Activated naive CD4-positive, alpha-beta T cell treated with anti-CD3 and anti-CD28 coated beads for 36 hours (primary cell): ENCODE measurements around the gene FNIP1. TPM values are rescaled to one million over a fixed set of nuclear protein-coding genes. Genes with fewer than 3 reads are reported as not detected.

Source experiments
- CTCF ChIA-PET: fragments of 350-600 bp; sonication (Branson Sonifier 250); formaldehyde crosslinking; loops from one replicate; lab custom pipeline; 2021; ENCODE audit warnings: antibody characterized with exemption; lab: Charles Lee
- DNase-seq: peaks from one replicate; pipeline ENCODE4 v3.0.0-alpha.2; 2020
- H3K27ac Mint-ChIP-seq: one replicate; pipeline ENCODE4 v1.8.0; 2021; ENCODE audit warnings: mild to moderate bottlenecking, mixed read lengths
- H3K27me3 Mint-ChIP-seq: one replicate; pipeline ENCODE4 v1.8.0; 2021; ENCODE audit warnings: low read depth, mixed read lengths
- H3K36me3 Mint-ChIP-seq: one replicate; pipeline ENCODE4 v1.8.0; 2021; ENCODE audit warnings: low read depth, mixed read lengths
- H3K4me1 Mint-ChIP-seq: one replicate; pipeline ENCODE4 v1.8.0; 2021; ENCODE audit warnings: low read depth, mixed read lengths
- H3K4me3 Mint-ChIP-seq: one replicate; pipeline ENCODE4 v1.8.0; 2021; ENCODE audit warnings: mild to moderate bottlenecking, moderate library complexity, mixed read lengths
- H3K9me3 Mint-ChIP-seq: one replicate; pipeline ENCODE4 v1.8.0; 2021; ENCODE audit warnings: mixed read lengths
- intact Hi-C: fragments of 100-400 bp; cut with micrococcal nuclease; formaldehyde crosslinking; loops from one replicate; pipeline ENCODE4 v1.15.1; 2023
- total RNA-seq, 2 experiments: library from RNA; stranded (reverse); gene quantifications; one replicate each; pipeline ENCODE4 v1.2.3, GENCODE V29; 2021

The FNIP1 gene
- total RNA-seq, 2 experiments from 2014 or later, result 16.8 to 17.8 TPM

DNA sequence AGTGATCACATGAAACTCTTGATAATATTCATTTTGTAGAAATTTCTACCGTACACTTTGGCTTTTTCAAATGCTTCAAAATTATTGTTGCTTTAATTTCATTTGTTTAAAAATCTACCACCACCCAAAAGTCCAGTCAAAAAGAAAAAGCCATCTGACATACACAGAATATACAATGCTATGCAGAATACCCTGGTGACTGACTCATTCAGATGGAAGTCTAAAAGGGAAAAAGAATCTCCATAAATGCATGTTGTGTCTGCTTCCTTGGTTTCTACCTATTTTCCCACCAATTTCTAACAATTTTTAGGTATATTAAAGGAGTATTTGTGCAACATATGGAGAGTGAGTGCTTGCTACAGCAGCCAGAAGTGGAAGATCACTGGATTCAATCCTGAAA, 152.4 kb downstream of the FNIP1 start:
- H3K9me3 Mint-ChIP-seq, result no peaks in the 10 kb centered on the region
- H3K4me3 Mint-ChIP-seq, result no peak overlapping the region
- H3K4me1 Mint-ChIP-seq, result peaks cover 15% of the 10 kb centered on the region
- no peaks in the 10 kb centered on the region for H3K27me3 Mint-ChIP-seq
- CTCF ChIA-PET, result no interaction called here
- no peak for DNase-seq
- peaks cover 8% of the 10 kb centered on the region for H3K36me3 Mint-ChIP-seq
- H3K27ac Mint-ChIP-seq, result no peak overlapping the region
- intact Hi-C loops, result no loop called here

DNA sequence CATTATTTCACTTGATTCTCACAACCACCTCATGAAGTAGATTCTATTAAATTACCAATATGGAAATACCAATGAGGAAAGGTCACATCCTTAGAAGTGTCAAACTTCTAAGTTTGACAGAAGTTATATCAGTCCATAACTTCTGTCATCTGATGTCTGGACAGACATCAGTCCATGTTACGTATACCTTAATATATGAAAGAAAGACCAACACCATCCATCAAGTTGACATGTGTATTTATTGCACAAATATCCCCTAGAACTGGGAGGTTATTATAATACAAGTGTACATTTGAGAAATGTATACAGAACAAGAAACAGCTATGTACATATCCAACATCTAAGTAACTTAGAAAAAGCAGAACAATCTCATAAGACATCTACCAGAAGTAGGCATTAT, 155.3 kb downstream of the FNIP1 start:
- intact Hi-C loops, result no loop called here
- DNase-seq, result no peak
- CTCF ChIA-PET, result interaction anchor here (0.7 to 1.8 kb wide), 4 partner anchors 15 to 528 kb away, joined by 3 to 5 read pairs (median 3); no protein-coding TSS in a partner anchor
- Mint-ChIP-seq H3K27ac (peak overlapping the region; percentile 94), H3K4me3 (no peak overlapping the region), H3K9me3 (no peaks in the 10 kb centered on the region), H3K4me1 (peaks cover 25% of the 10 kb centered on the region), H3K36me3 (peaks cover 5% of the 10 kb centered on the region), H3K27me3 (no peaks in the 10 kb centered on the region)

DNA sequence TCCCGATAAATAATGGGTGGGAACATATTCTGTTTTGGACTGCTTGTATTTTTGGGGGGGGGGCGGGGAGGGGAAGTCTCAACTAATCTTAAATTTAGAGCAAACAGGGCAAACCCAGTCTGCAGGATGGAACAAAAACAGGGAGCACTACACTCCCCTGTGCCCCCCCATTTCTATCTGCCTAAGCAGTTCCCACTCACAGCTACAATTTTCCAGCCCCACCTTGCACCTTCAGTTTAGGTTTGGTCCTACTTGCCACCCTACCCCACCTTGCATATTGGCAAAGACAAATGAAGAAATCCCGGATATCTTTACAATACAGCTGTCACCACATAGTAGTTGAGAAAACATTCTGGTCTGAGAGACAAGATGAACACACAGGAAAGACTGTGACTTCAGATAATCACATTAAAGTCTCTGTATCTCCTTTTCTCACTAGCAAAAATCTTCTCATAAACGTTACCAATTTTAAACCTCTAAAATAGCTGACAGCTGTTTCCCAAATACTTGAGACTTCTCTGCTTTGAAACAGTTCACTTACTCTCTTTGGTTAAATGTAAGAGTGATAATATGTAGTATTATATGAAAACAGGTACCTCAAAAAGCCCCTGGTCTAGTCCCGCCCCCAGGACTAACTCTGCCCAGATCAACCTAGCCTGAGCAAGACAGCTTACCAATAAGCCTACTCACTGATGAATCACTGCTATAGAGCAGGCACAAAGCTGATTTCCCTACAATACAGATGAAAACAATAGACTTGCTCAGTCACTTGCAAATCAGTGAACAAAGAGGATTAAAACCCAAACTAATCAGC, 156.6 kb downstream of the FNIP1 start:
- DNase-seq, result peak; percentile 90
- H3K4me1 Mint-ChIP-seq, result peaks cover 29% of the 10 kb centered on the region
- intact Hi-C loops, result loop anchor here (1.0 kb wide), 4 partner anchors 104 to 380 kb away; partner anchors contain the start of gene FNIP1

DNA sequence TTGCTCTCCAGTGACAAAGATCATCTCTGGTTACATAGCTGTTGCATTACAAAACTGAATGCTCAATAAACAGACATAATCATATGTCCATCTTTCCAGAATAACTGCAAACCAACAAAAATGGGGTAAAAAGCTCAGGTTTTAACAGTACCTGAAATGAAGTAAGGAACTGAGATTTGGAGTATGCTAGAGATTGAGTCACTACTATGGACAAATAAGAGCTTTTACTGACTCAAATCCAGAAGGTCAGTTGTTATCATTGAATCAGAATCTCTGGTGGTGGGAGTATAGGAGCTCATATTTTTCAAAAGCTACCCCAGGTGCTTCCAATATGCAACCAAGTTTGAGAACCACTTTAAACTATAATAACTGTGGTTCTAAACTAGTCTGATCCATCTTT, 157.7 kb downstream of the FNIP1 start:
- Mint-ChIP-seq H3K4me3 (no peak overlapping the region), H3K27me3 (no peaks in the 10 kb centered on the region), H3K4me1 (peaks cover 30% of the 10 kb centered on the region), H3K27ac (peak overlapping the region; percentile 94), H3K9me3 (no peaks in the 10 kb centered on the region), H3K36me3 (peaks cover 2% of the 10 kb centered on the region)
- intact Hi-C loops, result loop anchor here (5.0 kb wide), 2 partner anchors 262 to 788 kb away; no protein-coding TSS in a partner anchor
- CTCF ChIA-PET, result interaction anchor here (0.5 to 0.6 kb wide), 2 partner anchors 36 to 634 kb away, joined by 4 read pairs; no protein-coding TSS in a partner anchor
- no peak for DNase-seq

More for the DNA sequence above, 156.6 kb downstream of the FNIP1 start:
- H3K4me3 Mint-ChIP-seq, result peak overlapping the region; percentile 59
- CTCF ChIA-PET, result interaction anchor here (1.1 to 1.8 kb wide), 3 partner anchors 16 to 425 kb away, joined by 3 to 5 read pairs (median 5); no protein-coding TSS in a partner anchor
- H3K36me3 Mint-ChIP-seq, result peaks cover 5% of the 10 kb centered on the region
- H3K27me3 Mint-ChIP-seq, result no peaks in the 10 kb centered on the region
- H3K27ac Mint-ChIP-seq, result peak overlapping the region; percentile 94
- no peaks in the 10 kb centered on the region for H3K9me3 Mint-ChIP-seq

DNA sequence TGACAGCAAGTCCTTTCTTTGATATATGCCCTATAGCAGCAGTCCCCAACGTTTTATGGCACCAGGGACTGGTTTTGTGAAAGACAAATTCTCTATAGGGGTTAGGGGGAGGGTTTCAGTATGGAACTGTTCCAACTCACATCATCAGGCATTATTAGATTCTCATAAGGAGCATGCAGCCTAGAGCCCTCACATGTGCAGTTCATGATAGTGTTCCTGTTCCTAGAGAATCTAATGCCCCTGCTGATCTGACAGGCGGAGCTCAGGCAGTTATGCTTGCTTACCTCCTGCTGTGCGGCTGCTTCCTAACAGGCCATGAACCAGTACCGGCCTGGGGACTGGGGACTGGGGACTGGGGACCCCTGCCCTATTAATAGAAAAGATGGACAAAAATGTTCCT, 159.1 kb downstream of the FNIP1 start:
- no peaks in the 10 kb centered on the region for H3K27me3 Mint-ChIP-seq

DNA sequence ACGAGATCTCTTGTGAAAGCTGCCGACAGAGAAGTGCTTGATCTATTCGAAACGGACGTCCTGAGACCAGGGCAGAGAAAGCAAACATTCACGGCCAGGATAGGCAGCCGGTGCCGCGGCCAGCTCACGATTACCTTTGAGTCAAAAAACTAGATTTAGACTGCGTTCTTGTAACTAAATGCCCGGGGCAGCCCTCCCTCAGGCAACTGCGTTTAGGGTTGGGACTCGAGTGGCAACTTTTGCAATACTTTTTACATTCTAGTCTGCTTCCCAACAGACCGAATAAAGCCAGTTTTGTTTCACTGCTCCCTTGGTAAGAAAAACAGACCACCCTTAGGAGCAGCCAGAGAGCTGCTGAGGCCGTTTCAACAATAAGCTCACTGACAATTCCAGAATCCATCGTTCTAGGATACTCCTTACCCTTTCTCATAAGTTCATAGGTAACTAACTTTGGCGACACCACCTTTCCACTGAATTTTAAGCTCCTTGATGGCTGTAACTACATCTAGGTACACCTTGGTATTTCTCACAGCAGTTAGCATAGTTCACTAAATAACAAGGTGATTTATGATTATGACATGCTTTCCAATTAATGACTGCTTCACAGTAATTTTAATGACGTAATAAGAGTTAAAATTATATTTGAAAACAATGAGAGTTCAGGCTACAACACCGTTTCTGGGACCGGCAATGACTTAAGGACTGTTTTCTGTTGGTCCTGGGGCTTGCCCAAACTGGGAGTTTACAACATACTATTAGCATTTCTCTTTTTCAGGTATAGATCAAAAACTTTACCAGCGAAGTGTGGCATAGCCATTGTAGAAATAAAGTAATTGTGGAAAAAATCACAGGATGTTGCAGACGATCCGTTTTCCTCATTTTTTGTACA, 160.9 kb downstream of the FNIP1 start:
- H3K27me3 Mint-ChIP-seq, result no peaks in the 10 kb centered on the region
- H3K27ac Mint-ChIP-seq, result peak overlapping the region; percentile 98
- peaks cover 33% of the 10 kb centered on the region for H3K4me1 Mint-ChIP-seq
- H3K36me3 Mint-ChIP-seq, result peaks cover 2% of the 10 kb centered on the region
- CTCF ChIA-PET, result no interaction called here
- intact Hi-C loops, result loop anchor here (1.0 to 5.0 kb wide), 20 partner anchors 35 to 920 kb away; partner anchors contain the start of genes CDC42SE2, FNIP1, IRF1 and LYRM7
- H3K9me3 Mint-ChIP-seq, result no peaks in the 10 kb centered on the region
- peak overlapping the region; percentile 94 for H3K4me3 Mint-ChIP-seq
- peak; percentile 61 for DNase-seq

More for the DNA sequence above, 159.1 kb downstream of the FNIP1 start:
- no peak overlapping the region for H3K4me3 Mint-ChIP-seq
- peaks cover 2% of the 10 kb centered on the region for H3K36me3 Mint-ChIP-seq
- H3K27ac Mint-ChIP-seq, result no peak overlapping the region
- H3K9me3 Mint-ChIP-seq, result no peaks in the 10 kb centered on the region
- no peak for DNase-seq
- peaks cover 34% of the 10 kb centered on the region for H3K4me1 Mint-ChIP-seq
- CTCF ChIA-PET, result no interaction called here
- intact Hi-C loops, result loop anchor here (5.0 kb wide), 2 partner anchors 260 to 790 kb away; no protein-coding TSS in a partner anchor

DNA sequence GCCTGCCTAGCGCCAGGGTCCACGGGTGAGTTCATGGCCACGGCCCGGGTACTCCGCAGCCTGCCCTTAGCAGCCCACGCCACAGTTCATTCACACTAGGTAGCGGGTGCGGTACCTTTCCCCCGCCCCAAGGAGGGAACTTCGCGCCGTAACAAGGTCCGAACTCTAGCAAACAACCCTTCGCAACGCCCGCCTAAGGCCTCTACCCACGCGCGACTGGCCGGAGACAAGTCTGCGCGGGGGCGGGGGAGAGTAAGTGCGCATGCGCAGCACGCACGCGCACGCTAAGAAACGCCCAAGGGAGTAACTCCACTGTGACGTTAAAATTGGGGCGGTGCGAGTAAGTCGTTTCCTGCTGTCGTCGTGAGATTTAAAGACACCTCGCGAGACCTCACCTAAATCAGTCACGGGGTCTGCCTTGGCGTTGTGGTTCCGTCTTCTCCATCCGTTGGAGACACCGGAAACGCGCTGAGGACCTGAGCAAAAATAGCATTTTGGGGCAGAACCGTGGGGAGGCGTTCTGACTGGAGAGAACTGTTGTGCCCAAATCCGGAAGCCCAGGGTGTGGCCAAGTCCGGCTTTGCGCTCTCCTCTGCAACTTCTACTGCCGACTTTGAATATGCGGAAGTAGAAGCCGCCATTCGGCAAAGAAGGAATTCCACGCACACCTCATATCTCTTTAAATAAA, 161.7 kb downstream of the FNIP1 start, which contains the start of gene RAPGEF6:
RAPGEF6 (minus strand) TSS at position 234 of the 688 bp plus-strand sequence; CDS start at position 35, 199 bp downstream.
- Mint-ChIP-seq H3K4me1 (peaks cover 25% of the 10 kb centered on the region), H3K4me3 (peak within 1 kb of the TSS; percentile 94), H3K27me3 (no peaks in the 10 kb centered on the region), H3K27ac (peak within 1 kb of the TSS; percentile 98), H3K36me3 (peaks cover 2% of the 10 kb centered on the region), H3K9me3 (no peaks in the 10 kb centered on the region)
- intact Hi-C loops, result loop anchor here (1.0 to 5.0 kb wide), 20 partner anchors 36 to 921 kb away; partner anchors contain the start of genes CDC42SE2, FNIP1, IRF1 and LYRM7
- CTCF ChIA-PET, result no interaction called here
- DNase-seq, result peak; percentile 100

DNA sequence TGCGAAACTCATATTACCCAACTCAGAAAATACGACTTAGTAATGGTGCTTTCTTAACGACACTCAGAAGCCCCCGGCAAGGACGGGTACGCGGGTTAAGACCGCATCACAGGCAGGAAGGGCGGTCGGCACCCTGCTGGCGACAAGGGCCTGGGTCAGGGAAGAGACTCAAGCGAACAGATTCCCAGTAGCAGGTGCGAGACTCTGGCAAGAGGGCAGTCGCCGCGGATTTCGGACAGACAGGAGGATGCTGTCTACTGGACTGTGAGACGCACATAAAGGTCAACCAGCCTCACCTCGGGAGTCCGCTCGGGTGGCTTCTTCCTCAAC, 162.2 kb downstream of the FNIP1 start:
- CTCF ChIA-PET, result interaction anchor here (0.9 to 1.0 kb wide), 2 partner anchors 20 to 49 kb away, joined by 3 to 4 read pairs; no protein-coding TSS in a partner anchor
- H3K4me3 Mint-ChIP-seq, result peak overlapping the region; percentile 94
- intact Hi-C loops, result loop anchor here (2.0 kb wide), 4 partner anchors 36 to 370 kb away; partner anchors contain the start of gene CDC42SE2
- peaks cover 2% of the 10 kb centered on the region for H3K36me3 Mint-ChIP-seq
- H3K27me3 Mint-ChIP-seq, result no peaks in the 10 kb centered on the region
- H3K27ac Mint-ChIP-seq, result peak overlapping the region; percentile 98
- peaks cover 26% of the 10 kb centered on the region for H3K4me1 Mint-ChIP-seq
- DNase-seq, result peak; percentile 68
- H3K9me3 Mint-ChIP-seq, result no peaks in the 10 kb centered on the region

DNA sequence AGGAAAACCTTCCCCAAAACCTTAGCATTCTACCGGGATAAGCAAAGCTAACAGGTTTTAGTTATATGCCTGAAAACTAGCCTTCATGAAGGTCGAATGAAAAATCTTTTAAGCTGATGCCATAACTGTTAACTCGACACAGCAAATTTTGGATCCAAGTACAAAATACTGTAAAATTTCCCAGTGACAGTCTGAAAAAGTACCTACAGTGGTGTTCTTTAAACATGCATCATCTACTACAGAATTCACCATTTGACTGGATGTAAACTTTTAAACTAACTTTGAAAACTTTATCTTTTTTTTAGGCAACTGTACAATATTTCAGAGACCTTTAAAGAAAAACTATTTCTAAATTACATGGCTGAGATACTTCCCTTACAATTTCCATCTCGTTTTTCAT, 162.6 kb downstream of the FNIP1 start:
- no peak for DNase-seq
- intact Hi-C loops, result loop anchor here (2.0 kb wide), 4 partner anchors 37 to 369 kb away; partner anchors contain the start of gene CDC42SE2
- Mint-ChIP-seq H3K4me3 (peak overlapping the region; percentile 94), H3K27ac (peak overlapping the region; percentile 98), H3K36me3 (peaks cover 3% of the 10 kb centered on the region), H3K27me3 (no peaks in the 10 kb centered on the region), H3K4me1 (peaks cover 26% of the 10 kb centered on the region), H3K9me3 (no peaks in the 10 kb centered on the region)
- CTCF ChIA-PET, result interaction anchor here (0.9 to 1.0 kb wide), 2 partner anchors 20 to 48 kb away, joined by 3 to 4 read pairs; no protein-coding TSS in a partner anchor

DNA sequence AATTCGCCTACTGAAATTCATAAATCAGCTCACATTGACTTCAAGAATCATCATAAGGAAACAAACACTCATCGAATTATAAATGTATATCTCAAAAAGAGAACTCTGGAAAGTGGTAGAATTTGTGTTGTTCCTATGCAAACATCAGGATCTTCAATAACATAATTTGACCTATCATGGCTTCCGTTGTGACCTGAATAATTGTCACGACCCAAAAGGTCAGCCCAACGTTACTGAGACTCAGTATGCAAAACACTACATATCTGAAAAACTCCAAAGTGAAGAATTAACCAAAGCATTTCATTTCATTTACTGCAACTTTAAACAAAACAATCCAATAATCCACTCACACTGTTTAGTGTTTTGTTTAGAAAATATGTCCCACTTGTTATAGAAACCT, 163.0 kb downstream of the FNIP1 start:
- Mint-ChIP-seq H3K27me3 (no peaks in the 10 kb centered on the region), H3K27ac (peak overlapping the region; percentile 98), H3K9me3 (no peaks in the 10 kb centered on the region), H3K36me3 (peaks cover 5% of the 10 kb centered on the region), H3K4me1 (peaks cover 27% of the 10 kb centered on the region), H3K4me3 (peak overlapping the region; percentile 94)
- intact Hi-C loops, result loop anchor here (2.0 kb wide), 4 partner anchors 37 to 369 kb away; partner anchors contain the start of gene CDC42SE2
- no peak for DNase-seq
- CTCF ChIA-PET, result interaction anchor here (0.9 to 1.0 kb wide), 2 partner anchors 19 to 48 kb away, joined by 3 to 4 read pairs; no protein-coding TSS in a partner anchor

DNA sequence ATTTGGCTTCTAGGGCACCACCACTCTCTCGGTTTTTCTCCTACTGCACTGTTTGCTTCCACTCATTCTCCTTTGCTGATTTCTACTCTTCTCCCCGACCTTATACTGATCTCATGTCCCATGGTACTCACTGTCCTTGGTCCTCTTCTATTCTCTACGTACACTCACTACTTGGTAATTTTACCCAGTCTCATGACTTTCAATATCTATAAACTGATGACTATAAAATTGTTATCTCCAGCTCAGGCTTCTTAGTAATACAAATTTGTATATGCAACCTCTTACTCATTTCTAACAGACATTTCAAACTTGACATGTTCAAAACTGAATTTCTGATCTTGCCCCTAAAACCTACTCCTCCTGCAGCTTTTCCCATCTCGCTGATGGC, 165.9 kb downstream of the FNIP1 start:
- Mint-ChIP-seq H3K27me3 (no peaks in the 10 kb centered on the region), H3K9me3 (no peaks in the 10 kb centered on the region), H3K27ac (no peak overlapping the region), H3K4me3 (no peak overlapping the region), H3K36me3 (peaks cover 7% of the 10 kb centered on the region), H3K4me1 (peaks cover 44% of the 10 kb centered on the region)
- no peak for DNase-seq
- CTCF ChIA-PET, result interaction anchor here (5.8 kb wide), 1 partner anchor 42 kb away, joined by 32 read pairs; no protein-coding TSS in a partner anchor
- intact Hi-C loops, result no loop called here
